HG02981 (cell line): ENCODE data around the gene C8G.

Source experiments
- ATAC-seq: cut with Tn5 transposase; IDR thresholded peaks from one replicate; pipeline ENCODE4 v1.9.1; 2021; ENCODE audit warnings: mild to moderate bottlenecking, moderate library complexity; ENCODE audit not compliant: unreplicated experiment

C8G gene

DNA sequence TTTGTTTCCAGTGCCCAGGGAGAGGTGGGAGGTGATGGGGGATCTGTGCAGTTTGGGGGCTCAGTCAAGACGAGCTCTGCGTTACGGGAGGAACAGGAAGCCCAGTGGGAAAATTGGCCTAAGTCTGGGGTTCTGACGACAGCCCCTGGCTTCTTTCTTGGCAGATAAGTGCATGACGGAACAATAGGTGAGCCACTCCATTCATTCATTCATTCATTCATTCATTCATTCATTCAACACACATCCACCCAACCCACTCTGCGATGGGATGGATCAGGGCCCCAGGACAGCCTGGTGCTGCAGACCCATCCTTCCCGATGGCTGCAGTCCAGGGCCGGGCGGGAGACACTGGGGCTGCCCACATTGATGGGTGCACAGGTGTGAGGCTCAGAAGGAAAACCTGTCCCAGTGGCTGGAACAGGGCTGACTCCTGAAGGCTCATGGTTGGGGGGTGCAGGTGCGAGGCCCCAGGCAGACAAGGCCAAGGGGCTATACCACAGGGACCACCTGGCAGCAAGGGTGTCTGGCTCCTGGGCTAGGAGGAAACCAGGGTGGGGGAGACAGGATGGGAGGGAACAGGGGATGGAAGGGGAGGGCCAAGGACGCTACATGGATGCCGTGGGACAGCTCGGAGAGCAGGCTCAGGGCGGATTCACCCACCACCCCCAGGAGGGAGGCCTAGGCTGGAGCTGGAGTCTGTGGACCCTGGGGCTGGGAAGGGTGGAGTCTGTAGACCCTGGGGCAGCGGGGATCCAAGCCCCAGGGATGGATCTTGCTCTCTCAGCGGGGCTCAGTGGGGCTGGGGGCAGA is 35.8 kb downstream of the C8G start:
- ATAC-seq: no peak

DNA sequence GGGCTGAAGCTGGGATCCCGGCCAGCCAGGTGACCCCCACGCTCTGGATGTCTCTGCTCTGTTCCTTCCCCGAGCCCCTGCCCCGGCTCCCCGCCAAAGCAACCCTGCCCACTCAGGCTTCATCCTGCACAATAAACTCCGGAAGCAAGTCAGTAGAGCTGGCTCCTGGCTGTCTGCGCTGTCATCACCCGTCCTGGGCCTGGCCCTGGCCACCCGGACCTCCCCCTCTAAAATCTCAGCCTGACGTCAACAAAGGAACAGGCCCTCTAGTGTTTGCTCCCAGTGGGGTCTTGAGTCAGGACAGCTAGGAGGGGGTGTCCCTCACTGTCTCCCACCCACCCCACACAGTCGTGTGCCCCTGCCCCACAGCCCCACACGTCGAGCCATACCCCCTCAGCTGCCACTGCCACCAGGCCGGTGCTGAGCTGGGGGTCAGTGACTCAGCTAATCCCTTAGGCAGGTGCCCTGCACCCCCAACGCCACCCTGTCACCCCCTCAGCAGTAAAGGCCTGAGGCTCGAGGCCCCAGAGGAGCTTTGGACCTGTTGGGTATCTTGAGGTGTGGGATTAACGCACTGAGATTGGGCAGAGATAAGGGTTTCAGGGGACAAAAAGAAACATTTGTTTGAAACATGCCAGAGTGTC is 36.7 kb downstream of the C8G start:
- ATAC-seq: no peak

GRCh38 chr9:136982232-136983051 is 37.4 kb downstream of the C8G start, which contains the start of gene LCNL1:
Gene LCNL1, plus strand, starts transcription at chr9:136982993. Its CDS starts 594 bp downstream, at chr9:136983587.
- ATAC-seq: no peak

GRCh38 chr9:136983167-136983566 is 38.1 kb downstream of the C8G start:
- ATAC-seq: no peak

DNA sequence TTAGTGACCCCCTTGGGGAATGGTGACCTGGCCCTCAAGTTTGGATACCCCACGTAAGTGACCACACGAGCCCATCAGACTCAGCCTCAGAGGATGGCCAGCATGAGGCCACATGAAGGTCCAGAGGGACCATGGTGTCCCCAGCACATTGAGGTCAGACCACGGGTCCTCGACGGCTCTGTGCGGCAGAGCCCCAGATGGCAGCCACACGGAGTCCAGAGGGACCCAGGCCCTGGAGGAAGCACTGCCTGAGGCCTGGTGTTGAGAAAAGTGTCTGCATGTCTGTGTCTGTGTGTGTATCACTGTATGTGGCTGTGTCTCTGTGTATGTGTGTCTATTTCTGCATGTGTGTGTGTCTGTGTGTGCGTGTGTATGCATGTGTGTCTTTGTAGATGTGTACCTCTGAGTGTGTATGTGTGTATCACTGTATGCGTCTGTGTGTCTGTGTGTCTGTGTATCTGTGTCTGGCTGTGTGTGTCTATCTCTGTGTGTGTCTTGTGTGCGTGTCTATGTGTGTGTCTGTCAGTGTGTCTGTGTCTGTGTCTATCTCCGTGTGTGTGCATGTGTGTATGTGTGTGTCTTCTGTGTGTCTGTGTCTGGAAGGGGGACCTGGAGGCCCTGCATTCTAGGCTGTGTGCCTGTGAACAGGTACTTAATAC is 38.7 kb downstream of the C8G start:
- ATAC-seq: no peak

DNA sequence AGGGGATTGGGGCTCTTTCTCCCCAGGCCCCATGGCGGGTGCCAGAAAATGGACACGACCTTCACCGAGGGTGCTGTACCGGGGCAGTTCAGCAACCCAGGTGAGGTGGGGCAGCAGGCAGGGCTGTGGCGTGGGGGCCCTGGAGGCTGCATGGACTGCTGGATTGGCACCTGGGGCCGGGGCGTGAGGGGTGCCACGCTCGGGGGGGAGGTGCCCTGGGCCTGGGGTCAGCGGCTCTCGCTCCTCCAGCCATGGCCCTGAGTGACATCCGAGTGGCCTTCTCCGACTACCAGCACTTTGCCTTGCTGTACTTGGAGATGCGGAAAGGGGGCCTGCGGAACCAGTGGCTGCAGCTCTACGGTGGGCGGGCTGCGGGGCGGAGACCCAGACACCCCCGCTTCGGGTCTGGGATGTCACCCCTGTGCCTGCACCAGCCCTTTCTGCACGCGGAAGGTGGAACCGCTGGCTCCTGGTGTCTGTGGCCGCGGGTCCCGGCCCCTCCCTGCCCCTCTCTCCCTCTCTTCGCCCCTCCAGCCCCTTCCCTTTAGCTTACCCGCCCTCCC is 39.5 kb downstream of the C8G start:
- no peak for ATAC-seq

DNA sequence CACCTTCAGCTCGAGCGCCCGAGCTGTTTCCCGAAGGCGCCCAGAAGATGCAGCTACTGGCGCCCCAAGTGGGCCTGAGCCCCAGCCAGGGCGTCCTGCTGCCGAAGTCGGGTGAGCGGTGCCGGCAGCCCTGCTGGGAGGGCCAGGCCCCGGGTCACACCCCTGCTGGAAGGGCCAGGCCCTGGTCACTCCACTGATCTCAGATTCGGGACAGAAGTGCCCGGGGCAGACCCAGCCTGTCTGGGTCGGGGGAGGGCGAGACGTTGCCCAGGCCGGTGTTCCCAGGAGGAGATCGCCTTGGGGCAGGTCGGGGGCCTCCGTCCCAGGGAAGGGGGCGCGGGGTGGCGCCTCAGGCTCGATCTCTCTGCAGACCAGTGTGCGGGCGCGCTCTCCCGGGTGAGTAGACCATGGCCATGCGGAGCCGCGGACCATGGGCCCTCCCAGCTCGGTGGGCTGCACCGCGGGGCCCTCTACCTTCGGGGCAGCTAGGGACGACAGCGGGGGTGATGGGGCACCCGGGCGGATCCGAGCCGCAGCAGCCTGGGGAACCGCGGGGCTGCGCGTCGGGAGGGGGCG is 40.1 kb downstream of the C8G start:
- ATAC-seq: no peak

DNA sequence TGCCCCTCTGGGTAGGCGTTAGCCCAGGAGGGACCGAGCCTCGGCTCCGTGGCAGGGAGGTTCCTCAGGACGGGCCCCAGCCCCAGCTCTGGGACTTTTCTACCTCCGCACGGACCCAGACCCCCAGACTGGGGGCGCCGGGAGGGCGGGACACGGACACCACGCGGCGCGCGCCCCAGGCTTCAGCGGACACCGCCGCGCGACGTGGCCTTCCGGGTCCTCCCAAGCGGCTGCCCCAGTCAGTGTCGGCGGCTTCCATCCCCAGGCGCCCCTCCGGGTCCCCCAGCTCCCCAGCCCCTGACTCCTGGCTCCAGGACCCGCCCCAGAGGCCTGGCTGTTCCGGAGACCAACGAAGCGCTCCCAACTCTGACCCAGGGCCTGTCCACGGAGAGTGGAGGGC is 40.8 kb downstream of the C8G start:
- ATAC-seq: no peak

GRCh38 chr9:136988872-136989271 is 43.8 kb downstream of the C8G start:
- ATAC-seq: no peak

DNA sequence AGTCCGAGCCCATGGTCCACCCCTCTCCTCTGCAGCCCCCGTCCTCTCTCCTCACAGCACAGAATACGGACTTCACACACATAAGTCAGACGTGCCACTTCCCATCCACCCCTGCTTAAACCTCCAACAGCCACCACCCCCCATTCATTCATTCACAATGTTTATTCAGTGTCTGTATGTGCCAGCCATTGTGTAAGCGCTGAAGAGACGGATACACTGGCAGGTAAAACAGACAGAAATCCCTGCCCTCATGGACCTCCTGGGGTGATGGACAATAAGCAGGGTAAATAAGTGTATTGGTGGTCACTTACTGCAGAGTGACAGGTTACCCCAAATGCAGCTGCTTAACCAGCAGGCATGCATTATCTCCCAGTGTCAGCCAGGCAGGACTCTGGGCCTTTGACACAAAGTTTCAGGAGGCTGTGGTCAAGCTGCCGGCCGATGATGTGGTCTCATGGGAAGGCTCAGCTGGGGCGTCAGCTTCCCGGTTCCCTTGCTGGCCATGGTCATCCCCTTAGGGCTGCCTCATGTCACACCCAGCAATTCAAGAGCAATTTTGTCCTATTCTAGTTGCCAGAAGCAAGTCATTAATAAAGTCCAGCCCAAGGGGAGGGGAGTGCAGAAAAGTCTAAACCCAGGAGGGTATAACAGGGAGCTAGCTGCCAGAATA is 45.3 kb downstream of the C8G start:
- no peak for ATAC-seq

DNA sequence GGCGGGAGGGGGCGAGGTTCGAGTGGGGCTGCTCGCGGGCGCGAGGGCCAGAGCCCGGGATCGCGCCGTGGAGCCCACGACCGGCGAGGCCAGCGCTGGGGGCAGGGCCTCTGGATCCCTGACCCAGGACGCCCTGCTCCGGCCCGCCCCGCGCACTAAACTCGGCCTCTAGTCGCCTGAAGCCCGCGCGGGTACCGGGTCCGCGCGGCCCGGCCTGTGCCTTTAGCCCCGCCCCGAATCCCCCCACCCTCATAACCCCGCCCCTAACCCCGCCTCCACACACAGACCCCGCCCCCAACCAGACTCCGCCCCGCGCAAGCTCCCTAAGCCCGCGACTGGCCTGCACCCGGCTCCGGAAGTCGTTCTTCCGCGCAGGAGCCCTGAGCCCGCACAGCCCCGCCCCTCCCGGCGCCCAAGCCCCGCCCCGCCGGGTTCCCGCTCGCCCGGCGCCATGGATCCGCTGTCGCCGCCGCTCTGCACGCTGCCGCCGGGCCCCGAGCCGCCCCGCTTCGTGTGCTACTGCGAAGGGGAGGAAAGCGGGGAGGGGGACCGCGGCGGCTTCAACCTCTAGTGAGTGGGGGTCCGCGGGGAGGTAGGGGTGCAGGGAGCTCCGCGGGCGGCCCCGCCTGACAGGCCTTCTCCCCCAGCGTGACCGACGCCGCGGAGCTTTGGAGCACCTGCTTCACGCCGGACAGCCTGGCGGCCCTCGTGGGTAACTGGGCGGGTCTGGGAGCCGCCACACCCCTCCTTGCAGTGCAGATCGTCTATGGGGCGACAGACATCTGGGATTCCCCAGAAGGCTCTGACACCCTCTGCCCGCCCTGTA is 47.2 kb downstream of the C8G start, which contains the start of gene PAXX:
Gene PAXX (plus strand): TSS at position 430 of the 826 bp plus-strand sequence. CDS start 22 bp downstream, at position 452.
- peak; percentile 78 for ATAC-seq

DNA sequence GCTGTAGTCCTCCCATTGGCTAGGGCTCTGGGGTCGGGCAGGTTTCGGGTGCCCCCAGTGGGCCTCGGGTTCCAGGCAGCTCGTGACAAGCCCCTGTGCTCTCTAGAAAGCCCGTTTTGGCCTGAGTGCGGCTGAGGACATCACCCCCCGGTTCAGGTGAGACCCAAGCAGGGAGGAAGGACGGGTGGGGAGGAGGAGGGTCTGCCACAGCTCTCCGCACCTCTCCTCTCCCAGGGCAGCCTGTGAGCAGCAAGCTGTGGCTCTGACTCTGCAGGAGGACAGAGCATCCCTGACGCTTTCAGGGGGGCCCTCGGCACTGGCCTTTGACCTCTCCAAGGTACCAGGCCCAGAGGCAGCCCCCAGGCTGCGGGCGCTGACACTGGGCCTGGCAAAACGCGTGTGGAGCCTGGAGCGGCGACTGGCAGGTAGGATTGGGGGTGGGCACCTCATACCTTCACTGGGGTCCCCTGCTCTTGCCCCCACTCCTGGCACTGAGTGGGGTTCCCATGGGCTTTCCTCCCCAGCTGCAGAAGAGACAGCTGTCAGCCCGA is 47.9 kb downstream of the C8G start:
- ATAC-seq: no peak

- no peak for ATAC-seq
Measured at GRCh38 chr9:136994180-136994887, 49.3 kb downstream of the C8G start.

DNA sequence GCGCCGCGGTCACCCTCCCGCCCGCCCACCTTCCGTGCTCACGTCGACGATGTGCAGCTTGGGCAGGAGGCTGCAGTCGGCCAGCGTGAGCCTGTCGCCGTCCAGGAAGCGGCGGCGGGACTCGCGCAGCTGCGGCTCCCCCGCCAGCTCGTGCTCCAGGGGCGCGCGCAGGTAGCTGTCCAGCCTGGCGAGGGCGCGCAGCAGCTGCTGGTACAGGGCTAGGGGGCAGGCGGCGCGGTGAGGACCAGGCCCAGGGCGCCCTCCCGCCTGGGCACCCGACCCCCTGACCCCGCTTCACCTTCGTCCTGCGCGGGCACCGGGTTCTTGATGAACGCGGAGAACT is 49.8 kb downstream of the C8G start:
- ATAC-seq: no peak

- ATAC-seq: no peak
Measured at GRCh38 chr9:136995362-136995761, 50.3 kb downstream of the C8G start.

- ATAC-seq: no peak
Measured at GRCh38 chr9:136995772-136996311, 50.8 kb downstream of the C8G start.
